ENCODE results near the gene MCEMP1. TPM values are rescaled to one million over a fixed set of nuclear protein-coding genes. Genes with fewer than 3 reads are reported as not detected.
A peak's percentile ranks its signal among the peaks of the same experiment; 100 is the strongest.

MCEMP1 gene
- polyA plus RNA-seq, 4 donors, result 0.03 to 1.4 (median 0.48) TPM

DNA sequence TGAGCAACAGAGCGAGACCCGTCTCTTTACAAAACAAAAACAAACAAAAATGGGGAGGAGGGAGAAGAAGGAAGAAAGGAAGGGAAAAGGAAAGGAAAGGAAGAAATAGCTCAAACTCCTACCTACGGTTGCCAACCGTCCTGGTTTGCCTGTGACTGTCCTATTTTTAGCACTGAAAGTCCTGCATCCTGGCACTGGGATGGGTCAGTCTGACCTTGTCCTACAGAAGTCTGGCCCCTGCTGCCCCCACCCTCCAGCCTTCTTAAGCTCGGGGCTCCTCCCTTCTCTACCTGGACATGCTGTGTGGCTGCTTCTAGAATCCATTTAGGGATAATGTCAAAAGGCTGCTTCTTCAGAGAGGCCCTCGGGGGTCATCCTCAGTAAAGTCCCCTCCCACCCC is 41.2 kb upstream of the MCEMP1 start:
- no peak overlapping the region for H3K4me3 ChIP-seq (ENCODE audit: low read depth in 1 of 3, low read length in 3 of 3)
- peaks cover 0 to 37% (median 0%) of the 10 kb centered on the region in 3 donors for H3K36me3 ChIP-seq (ENCODE audit: control insufficient read depth in 3 of 3, insufficient read depth in 2 of 3, low read depth in 1 of 3, low read length in 3 of 3)
- H3K27me3 ChIP-seq (ENCODE audit: control insufficient read depth in 3 of 3, insufficient read depth in 3 of 3, low read length in 3 of 3), result peaks cover 0 to 7% (median 2%) of the 10 kb centered on the region in 3 donors
- DNase-seq (no peak), FAIRE-seq (no peak)
- peaks cover 0 to 8% (median 0%) of the 10 kb centered on the region in 3 donors for H3K4me1 ChIP-seq (ENCODE audit: control insufficient read depth in 3 of 3, insufficient read depth in 2 of 3, low read depth in 1 of 3, low read length in 2 of 3)
- H3K9me3 ChIP-seq (ENCODE audit: control insufficient read depth in 2 of 2, insufficient read depth in 1 of 2, low read depth in 1 of 2, low read length in 1 of 2), result no peaks in the 10 kb centered on the region
- H3K27ac ChIP-seq (ENCODE audit: low read depth in 1 of 3, low read length in 2 of 3), result no peak overlapping the region
- 61 to 67% (median 66%) methylated on average over 6 of the region's 6 CpGs for WGBS, 3 donors

DNA sequence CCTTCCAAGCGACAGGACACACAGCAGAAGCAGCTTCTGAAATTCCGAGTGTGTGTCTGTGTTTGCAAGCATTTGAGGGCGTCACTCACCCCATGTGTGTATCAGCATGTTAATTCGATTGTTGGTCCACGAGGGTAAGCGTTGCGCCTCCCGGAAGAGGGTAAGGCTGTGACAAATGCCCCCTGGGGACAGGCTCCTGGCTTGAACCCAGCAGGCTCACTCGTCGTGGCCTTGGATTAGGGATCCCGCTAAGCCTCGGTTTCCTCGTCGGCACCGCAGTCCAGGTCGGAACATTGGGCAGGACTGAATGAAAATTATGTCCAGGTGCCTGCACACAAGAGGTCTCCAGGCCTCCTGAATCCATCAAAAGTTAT is 40.6 kb upstream of the MCEMP1 start:
- Histone ChIP-seq H3K27me3 (ENCODE audit: control insufficient read depth in 3 of 3, insufficient read depth in 3 of 3, low read length in 3 of 3) (peaks cover 0 to 7% (median 2%) of the 10 kb centered on the region in 3 donors), H3K9me3 (ENCODE audit: control insufficient read depth in 2 of 2, insufficient read depth in 1 of 2, low read depth in 1 of 2, low read length in 1 of 2) (no peaks in the 10 kb centered on the region), H3K4me3 (ENCODE audit: low read depth in 1 of 3, low read length in 3 of 3) (peak overlapping the region in 1 of 3 donors; percentile 28), H3K27ac (ENCODE audit: low read depth in 1 of 3, low read length in 2 of 3) (no peak overlapping the region), H3K36me3 (ENCODE audit: control insufficient read depth in 3 of 3, insufficient read depth in 2 of 3, low read depth in 1 of 3, low read length in 3 of 3) (peaks cover 0 to 39% (median 0%) of the 10 kb centered on the region in 3 donors), H3K4me1 (ENCODE audit: control insufficient read depth in 3 of 3, insufficient read depth in 2 of 3, low read depth in 1 of 3, low read length in 2 of 3) (peaks cover 0 to 6% (median 0%) of the 10 kb centered on the region in 3 donors)
- WGBS, 3 donors, result 73 to 88% (median 80%) methylated on average over 16 of the region's 16 CpGs
- FAIRE-seq (no peak), DNase-seq (no peak)

DNA sequence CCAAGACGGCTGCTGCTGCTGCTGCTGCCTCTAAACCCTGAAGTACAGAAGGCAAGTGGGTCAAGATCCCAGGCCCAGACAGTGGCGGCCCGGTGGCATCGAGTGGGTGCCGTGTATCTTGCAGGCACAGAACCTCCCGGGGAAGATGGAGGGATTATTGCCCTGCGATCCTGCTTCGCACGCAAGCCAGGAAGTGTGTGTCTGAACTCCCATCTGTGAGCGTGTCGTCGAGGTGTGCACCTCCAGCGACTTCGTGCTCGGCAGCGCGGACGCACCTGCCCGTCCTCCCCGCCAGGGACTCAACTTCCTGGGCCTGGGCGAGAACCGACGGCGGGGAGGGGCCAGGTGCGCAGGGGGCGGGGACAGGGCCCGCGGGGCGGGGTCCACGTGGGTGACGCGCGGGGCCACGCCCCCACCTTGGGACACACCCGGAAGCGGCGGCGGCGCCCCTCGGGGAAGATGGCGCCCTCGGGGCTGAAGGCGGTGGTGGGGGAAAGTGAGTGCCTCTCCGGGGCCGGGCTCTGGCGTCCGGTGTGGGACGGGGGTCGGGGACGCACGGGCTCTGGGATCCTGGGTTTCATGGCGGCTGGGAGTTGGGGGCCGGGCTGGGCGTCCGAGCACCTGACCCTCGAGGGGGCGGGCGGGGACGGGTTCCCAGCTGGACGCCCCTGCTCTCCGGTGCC is 40.1 kb upstream of the MCEMP1 start, which contains the start of gene STXBP2:
Gene STXBP2, plus strand, starts transcription at position 420 of the 683 bp plus-strand sequence. Its CDS starts 40 bp downstream, at position 460.
- DNase-seq, result peak; percentile 88 to 89
- H3K36me3 ChIP-seq (ENCODE audit: control insufficient read depth in 3 of 3, insufficient read depth in 2 of 3, low read depth in 1 of 3, low read length in 3 of 3), result peaks cover 0 to 40% (median 2%) of the 10 kb centered on the region in 3 donors
- 6 to 11% (median 10%) methylated on average over 45 to 61 of the region's 61 CpGs for WGBS, 3 donors
- peaks cover 0 to 7% (median 2%) of the 10 kb centered on the region in 3 donors for H3K27me3 ChIP-seq (ENCODE audit: control insufficient read depth in 3 of 3, insufficient read depth in 3 of 3, low read length in 3 of 3)
- peak within 1 kb of the TSS; percentile 62 to 91 (median 86) for H3K4me3 ChIP-seq (ENCODE audit: low read depth in 1 of 3, low read length in 3 of 3)
- peaks cover 0 to 6% (median 0%) of the 10 kb centered on the region in 3 donors for H3K4me1 ChIP-seq (ENCODE audit: control insufficient read depth in 3 of 3, insufficient read depth in 2 of 3, low read depth in 1 of 3, low read length in 2 of 3)
- H3K27ac ChIP-seq (ENCODE audit: low read depth in 1 of 3, low read length in 2 of 3), result peak within 1 kb of the TSS; percentile 66 to 91 (median 81)
- no peak for FAIRE-seq
- no peaks in the 10 kb centered on the region for H3K9me3 ChIP-seq (ENCODE audit: control insufficient read depth in 2 of 2, insufficient read depth in 1 of 2, low read depth in 1 of 2, low read length in 1 of 2)

DNA sequence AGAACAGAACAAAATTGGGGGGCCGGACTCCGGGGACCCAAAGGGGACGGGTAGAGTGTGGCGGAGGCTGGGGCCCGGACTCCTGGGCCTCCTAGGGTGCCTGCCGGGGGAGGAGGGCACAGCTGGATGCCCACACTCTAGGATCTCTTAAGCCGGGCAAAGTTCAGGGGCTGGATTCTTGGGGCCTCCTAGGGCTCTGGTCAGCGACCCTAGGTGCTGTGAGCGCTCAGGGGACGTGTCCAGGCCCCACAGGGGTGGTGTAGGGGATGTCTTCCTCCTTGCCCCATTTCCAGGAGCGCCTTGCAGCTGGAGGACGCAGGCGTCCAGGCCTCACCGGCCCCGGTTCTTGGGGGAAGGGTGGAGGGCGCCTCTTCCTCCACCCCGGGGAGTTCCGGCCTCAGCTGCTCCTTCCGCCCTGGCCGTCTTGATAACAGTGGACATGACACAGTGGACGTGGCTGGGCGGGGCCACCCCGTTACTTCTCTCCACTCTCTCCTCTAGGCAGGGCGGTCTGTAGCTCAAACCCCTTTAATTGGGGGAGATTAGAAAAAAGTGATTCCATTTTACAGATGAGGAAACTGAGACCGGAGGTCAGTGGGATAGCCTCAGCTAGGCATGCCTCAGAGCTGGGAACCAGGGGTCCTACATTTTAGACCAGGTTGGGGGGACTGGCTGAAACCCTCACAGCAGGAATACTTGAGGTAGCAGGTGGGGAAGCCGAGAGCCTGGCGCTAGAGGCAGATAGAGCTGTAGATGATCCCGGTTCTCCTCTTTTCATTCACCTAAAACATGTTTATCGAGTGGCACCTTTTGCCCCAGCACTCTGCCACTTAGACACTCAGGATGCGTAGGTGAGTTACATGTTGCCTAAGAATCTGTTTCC is 39.3 kb upstream of the MCEMP1 start:
- WGBS, 3 donors, result 24 to 35% (median 25%) methylated on average over 30 of the region's 30 CpGs
- Histone ChIP-seq H3K27ac (ENCODE audit: low read depth in 1 of 3, low read length in 2 of 3) (peak overlapping the region; percentile 66 to 91 (median 81)), H3K27me3 (ENCODE audit: control insufficient read depth in 3 of 3, insufficient read depth in 3 of 3, low read length in 3 of 3) (peaks cover 0 to 7% (median 2%) of the 10 kb centered on the region in 3 donors), H3K36me3 (ENCODE audit: control insufficient read depth in 3 of 3, insufficient read depth in 2 of 3, low read depth in 1 of 3, low read length in 3 of 3) (peaks cover 0 to 40% (median 2%) of the 10 kb centered on the region in 3 donors), H3K4me1 (ENCODE audit: control insufficient read depth in 3 of 3, insufficient read depth in 2 of 3, low read depth in 1 of 3, low read length in 2 of 3) (peaks cover 0 to 6% (median 0%) of the 10 kb centered on the region in 3 donors), H3K4me3 (ENCODE audit: low read depth in 1 of 3, low read length in 3 of 3) (peak overlapping the region; percentile 62 to 91 (median 86)), H3K9me3 (ENCODE audit: control insufficient read depth in 2 of 2, insufficient read depth in 1 of 2, low read depth in 1 of 2, low read length in 1 of 2) (no peaks in the 10 kb centered on the region)
- DNase-seq, result peak; percentile 59 to 71
- FAIRE-seq, result no peak

DNA sequence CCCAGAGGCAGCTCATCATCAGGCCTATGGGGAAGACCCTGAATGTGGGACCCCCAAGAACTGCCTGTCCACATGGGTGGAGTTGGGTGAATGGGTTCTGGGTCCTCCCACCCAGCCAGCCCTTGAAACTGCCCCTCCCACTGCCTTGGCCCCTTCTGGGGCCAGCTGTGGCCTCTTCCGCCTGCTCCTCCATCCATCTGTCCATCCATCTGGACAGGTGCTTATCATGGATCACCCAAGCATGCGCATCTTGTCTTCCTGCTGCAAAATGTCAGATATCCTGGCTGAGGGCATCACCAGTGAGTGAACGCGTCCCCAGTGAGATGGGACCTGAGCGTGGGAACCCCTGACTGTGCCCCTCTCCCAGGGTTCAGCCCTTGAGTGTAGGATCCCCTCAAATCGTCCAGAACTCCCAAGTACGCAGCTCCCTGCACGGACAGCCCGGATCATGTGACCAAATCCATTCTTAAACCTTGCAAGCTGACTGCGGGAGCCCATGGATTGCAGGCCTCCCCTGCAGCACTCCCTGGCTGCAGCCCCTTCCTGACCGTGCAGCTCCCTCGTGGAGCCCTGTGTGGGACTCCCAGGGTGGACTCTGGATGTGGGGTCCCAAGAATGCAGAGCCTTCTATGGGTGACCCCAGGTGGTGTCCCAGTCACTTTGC is 38.0 kb upstream of the MCEMP1 start:
- Histone ChIP-seq H3K9me3 (ENCODE audit: control insufficient read depth in 2 of 2, insufficient read depth in 1 of 2, low read depth in 1 of 2, low read length in 1 of 2) (no peaks in the 10 kb centered on the region), H3K36me3 (ENCODE audit: control insufficient read depth in 3 of 3, insufficient read depth in 2 of 3, low read depth in 1 of 3, low read length in 3 of 3) (peaks cover 0 to 43% (median 2%) of the 10 kb centered on the region in 3 donors), H3K4me1 (ENCODE audit: control insufficient read depth in 3 of 3, insufficient read depth in 2 of 3, low read depth in 1 of 3, low read length in 2 of 3) (peaks cover 0 to 6% (median 0%) of the 10 kb centered on the region in 3 donors), H3K27me3 (ENCODE audit: control insufficient read depth in 3 of 3, insufficient read depth in 3 of 3, low read length in 3 of 3) (peaks cover 0 to 7% (median 2%) of the 10 kb centered on the region in 3 donors), H3K27ac (ENCODE audit: low read depth in 1 of 3, low read length in 2 of 3) (no peak overlapping the region), H3K4me3 (ENCODE audit: low read depth in 1 of 3, low read length in 3 of 3) (no peak overlapping the region)
- DNase-seq, result no peak
- FAIRE-seq, result no peak
- 80 to 88% (median 84%) methylated on average over 12 of the region's 12 CpGs for WGBS, 3 donors

DNA sequence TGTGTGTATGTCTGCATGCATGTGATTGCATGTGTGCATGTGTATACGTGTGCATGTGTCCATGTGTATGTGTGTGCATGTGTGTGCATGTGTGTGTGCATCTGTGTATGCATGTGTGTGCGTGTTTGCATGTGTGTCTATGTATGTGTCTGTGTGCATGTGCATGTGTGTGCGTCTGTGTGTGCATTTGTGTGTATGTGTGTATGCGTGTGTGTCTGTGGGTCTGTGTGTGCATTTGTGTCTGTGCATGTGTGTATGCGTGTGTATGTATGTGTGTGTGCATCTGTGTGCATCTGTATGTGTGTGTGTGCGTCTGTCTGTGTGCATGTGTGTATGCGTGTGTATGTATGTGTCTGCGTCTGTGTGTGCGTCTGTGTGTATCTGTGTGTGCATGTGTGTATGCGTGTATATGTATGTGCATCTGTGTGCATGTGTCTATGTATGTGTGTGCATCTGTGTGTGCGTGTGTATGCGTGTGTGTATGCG is 37.0 kb upstream of the MCEMP1 start:
- 96 to 99% (median 96%) methylated on average over 13 of the region's 13 CpGs for WGBS, 3 donors
- H3K36me3 ChIP-seq (ENCODE audit: control insufficient read depth in 3 of 3, insufficient read depth in 2 of 3, low read depth in 1 of 3, low read length in 3 of 3), result peaks cover 0 to 51% (median 2%) of the 10 kb centered on the region in 3 donors
- FAIRE-seq, result no peak
- no peak for DNase-seq
- H3K27me3 ChIP-seq (ENCODE audit: control insufficient read depth in 3 of 3, insufficient read depth in 3 of 3, low read length in 3 of 3), result peaks cover 0 to 7% (median 2%) of the 10 kb centered on the region in 3 donors
- no peak overlapping the region for H3K27ac ChIP-seq (ENCODE audit: low read depth in 1 of 3, low read length in 2 of 3)
- H3K4me3 ChIP-seq (ENCODE audit: low read depth in 1 of 3, low read length in 3 of 3), result no peak overlapping the region
- peaks cover 0 to 6% (median 0%) of the 10 kb centered on the region in 3 donors for H3K4me1 ChIP-seq (ENCODE audit: control insufficient read depth in 3 of 3, insufficient read depth in 2 of 3, low read depth in 1 of 3, low read length in 2 of 3)
- no peaks in the 10 kb centered on the region for H3K9me3 ChIP-seq (ENCODE audit: control insufficient read depth in 2 of 2, insufficient read depth in 1 of 2, low read depth in 1 of 2, low read length in 1 of 2)

DNA sequence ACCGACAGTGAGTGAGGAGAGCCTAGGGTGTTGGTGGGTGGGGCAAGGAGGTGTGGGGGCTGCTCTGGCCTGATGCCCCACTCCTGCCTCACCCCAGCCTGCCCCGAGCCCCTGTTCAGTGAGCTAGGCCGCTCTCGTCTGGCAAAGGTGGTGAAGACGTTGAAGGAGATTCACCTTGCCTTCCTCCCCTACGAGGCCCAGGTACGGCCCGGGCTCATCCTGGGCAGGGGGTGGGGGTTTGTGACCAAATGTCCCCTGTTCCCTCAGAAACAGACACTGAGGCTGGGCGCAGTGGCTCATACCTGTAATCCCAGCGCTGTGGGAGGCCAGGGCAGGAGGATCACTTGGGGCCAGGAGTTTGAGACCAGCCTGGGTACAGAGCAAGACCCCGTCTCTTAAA is 36.1 kb upstream of the MCEMP1 start:
- H3K27ac ChIP-seq (ENCODE audit: low read depth in 1 of 3, low read length in 2 of 3), result no peak overlapping the region
- H3K4me3 ChIP-seq (ENCODE audit: low read depth in 1 of 3, low read length in 3 of 3), result no peak overlapping the region
- H3K4me1 ChIP-seq (ENCODE audit: control insufficient read depth in 3 of 3, insufficient read depth in 2 of 3, low read depth in 1 of 3, low read length in 2 of 3), result peaks cover 0 to 6% (median 0%) of the 10 kb centered on the region in 3 donors
- H3K27me3 ChIP-seq (ENCODE audit: control insufficient read depth in 3 of 3, insufficient read depth in 3 of 3, low read length in 3 of 3), result peaks cover 0 to 4% (median 2%) of the 10 kb centered on the region in 3 donors
- DNase-seq, result no peak
- H3K36me3 ChIP-seq (ENCODE audit: control insufficient read depth in 3 of 3, insufficient read depth in 2 of 3, low read depth in 1 of 3, low read length in 3 of 3), result peaks cover 4 to 60% (median 6%) of the 10 kb centered on the region in 3 donors
- no peak for FAIRE-seq
- H3K9me3 ChIP-seq (ENCODE audit: control insufficient read depth in 2 of 2, insufficient read depth in 1 of 2, low read depth in 1 of 2, low read length in 1 of 2), result no peaks in the 10 kb centered on the region
- WGBS, 3 donors, result 94 to 96% (median 95%) methylated on average over 11 of the region's 11 CpGs
